Measurements from ENCODE around the gene KRT32.

- TF ChIP-seq CTCF (IDR thresholded peaks at IDR 0.05; ENCODE audit: low read depth, low read length, poor library complexity, severe bottlenecking) (no peak), EZH2phosphoT487 (IDR thresholded peaks at IDR 0.05; ENCODE audit: borderline replicate concordance, low read length) (no peak)
Measured at GRCh38 chr17:41444640-41445039, 22.5 kb downstream of the KRT32 start.
